GM12878 (cell line): ENCODE data around the gene ZNF710. TPM values are rescaled to one million over a fixed set of nuclear protein-coding genes. Genes with fewer than 3 reads are reported as not detected.
A peak's percentile ranks its signal among the peaks of the same experiment; 100 is the strongest.

Experiments
- BHLHE40 ChIP-seq, 2 experiments: fragments of 450-650 bp in 1 of 2; IDR thresholded peaks; 2 replicates each; pipeline ENCODE4 v1.6.1; 2011 to 2017; ENCODE audit warnings: low read depth in 2 of 2, borderline replicate concordance in 1 of 2, improper control_type of control experiment in 1 of 2, low read length in 1 of 2, mild to moderate bottlenecking in 1 of 2
- polyA plus RNA-seq, 11 experiments: library from polyadenylated mRNA; depleted of rRNA in 4 of 11; unstranded in 6 of 11; stranded (reverse) in 5 of 11; fragments of >200 nt; fragmentation: Nextera tagmentation in 4 of 11; fragmentation: Illumina TruSeq in 1 of 11; extraction: Ambion mirVana in 4 of 11; extraction: Trizol in 1 of 11; gene quantifications; 1 replicate in 1 of 11; 2 replicates in 10 of 11; pipeline versions ENCODE4 v1.2.1 to v1.2.3, GENCODE V29; 2011 to 2016; ENCODE audit warnings: inconsistent platforms in 2 of 11, missing spikeins in 2 of 11, low read depth in 1 of 11
- total RNA-seq, 4 experiments: library from RNA; depleted of rRNA in 3 of 4; stranded (reverse); fragments of >200 nt in 3 of 4; fragmentation: Illumina TruSeq in 1 of 4; extraction: Trizol in 1 of 4; gene quantifications; 2 replicates each; pipeline versions ENCODE4 v1.2.1 to v1.2.3, GENCODE V29; 2013 to 2021
- TF ChIP-seq, protein P1 (sequence below): fragments of 150-350 bp; IDR thresholded peaks from 2 replicates; pipeline ENCODE4 v1.6.1; 2016; ENCODE audit warnings: low read depth, low read length
- TF ChIP-seq, protein P2 (sequence below): fragments of 450-650 bp; conservative IDR thresholded peaks from 2 replicates; pipeline ENCODE4 v1.6.1; 2017; ENCODE audit warnings: mild to moderate bottlenecking, moderate library complexity

The ZNF710 gene
- total and polyA plus RNA-seq, 10 of the 15 experiments (the other 5 are each of a cell fraction or from before 2014, with no cell fraction given) = 1.4 to 43.5 (median 9.8) TPM

DNA sequence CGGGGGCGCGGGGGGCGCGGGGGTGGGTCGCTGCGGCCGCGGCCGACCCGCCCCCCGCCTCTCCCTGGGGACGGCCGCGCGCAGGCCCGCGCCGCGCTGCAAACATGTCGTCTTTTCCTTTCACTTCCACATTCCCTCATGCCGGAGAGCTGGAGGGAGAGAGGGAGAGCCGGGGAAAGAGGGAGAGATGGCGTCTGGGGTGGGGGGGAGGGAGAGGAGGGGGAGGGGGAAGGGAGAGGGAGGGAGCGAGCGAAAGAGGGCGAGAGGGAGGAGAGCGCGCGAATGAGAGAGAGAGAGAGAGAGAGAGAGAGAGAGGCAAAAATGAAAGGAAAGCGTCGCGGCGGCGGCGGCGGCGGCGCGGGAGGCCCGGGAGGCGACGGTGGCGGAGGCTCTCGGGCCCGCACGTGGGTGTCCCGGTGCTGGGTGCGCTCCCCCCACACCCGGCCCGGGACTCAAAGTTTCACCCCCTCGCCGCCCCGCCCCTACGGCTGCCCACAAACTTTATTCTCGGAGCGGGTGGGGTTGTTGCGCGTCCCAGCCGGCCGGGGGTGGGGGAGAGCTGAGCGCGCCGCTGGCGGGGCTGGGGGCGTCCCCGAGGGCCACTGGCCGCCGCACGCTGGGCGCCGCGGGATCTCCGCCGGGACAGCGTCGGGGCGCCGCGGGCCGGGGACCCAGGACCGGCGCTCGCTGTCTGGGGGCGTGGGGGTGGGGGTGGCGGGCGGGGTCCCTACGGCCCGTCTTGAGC lies 731 bp downstream of the ZNF710 start (continued):
- TF ChIP-seq, protein P1, sequence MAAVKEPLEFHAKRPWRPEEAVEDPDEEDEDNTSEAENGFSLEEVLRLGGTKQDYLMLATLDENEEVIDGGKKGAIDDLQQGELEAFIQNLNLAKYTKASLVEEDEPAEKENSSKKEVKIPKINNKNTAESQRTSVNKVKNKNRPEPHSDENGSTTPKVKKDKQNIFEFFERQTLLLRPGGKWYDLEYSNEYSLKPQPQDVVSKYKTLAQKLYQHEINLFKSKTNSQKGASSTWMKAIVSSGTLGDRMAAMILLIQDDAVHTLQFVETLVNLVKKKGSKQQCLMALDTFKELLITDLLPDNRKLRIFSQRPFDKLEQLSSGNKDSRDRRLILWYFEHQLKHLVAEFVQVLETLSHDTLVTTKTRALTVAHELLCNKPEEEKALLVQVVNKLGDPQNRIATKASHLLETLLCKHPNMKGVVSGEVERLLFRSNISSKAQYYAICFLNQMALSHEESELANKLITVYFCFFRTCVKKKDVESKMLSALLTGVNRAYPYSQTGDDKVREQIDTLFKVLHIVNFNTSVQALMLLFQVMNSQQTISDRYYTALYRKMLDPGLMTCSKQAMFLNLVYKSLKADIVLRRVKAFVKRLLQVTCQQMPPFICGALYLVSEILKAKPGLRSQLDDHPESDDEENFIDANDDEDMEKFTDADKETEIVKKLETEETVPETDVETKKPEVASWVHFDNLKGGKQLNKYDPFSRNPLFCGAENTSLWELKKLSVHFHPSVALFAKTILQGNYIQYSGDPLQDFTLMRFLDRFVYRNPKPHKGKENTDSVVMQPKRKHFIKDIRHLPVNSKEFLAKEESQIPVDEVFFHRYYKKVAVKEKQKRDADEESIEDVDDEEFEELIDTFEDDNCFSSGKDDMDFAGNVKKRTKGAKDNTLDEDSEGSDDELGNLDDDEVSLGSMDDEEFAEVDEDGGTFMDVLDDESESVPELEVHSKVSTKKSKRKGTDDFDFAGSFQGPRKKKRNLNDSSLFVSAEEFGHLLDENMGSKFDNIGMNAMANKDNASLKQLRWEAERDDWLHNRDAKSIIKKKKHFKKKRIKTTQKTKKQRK = no peak
- TF ChIP-seq BHLHE40 (IDR thresholded peaks at IDR 0.05; ENCODE audit: borderline replicate concordance in 1 of 2, low read depth in 2 of 2, low read length in 1 of 2) = peak; percentile 38 to 88; a peak in 3 of 4 replicates
- TF ChIP-seq, protein P2, sequence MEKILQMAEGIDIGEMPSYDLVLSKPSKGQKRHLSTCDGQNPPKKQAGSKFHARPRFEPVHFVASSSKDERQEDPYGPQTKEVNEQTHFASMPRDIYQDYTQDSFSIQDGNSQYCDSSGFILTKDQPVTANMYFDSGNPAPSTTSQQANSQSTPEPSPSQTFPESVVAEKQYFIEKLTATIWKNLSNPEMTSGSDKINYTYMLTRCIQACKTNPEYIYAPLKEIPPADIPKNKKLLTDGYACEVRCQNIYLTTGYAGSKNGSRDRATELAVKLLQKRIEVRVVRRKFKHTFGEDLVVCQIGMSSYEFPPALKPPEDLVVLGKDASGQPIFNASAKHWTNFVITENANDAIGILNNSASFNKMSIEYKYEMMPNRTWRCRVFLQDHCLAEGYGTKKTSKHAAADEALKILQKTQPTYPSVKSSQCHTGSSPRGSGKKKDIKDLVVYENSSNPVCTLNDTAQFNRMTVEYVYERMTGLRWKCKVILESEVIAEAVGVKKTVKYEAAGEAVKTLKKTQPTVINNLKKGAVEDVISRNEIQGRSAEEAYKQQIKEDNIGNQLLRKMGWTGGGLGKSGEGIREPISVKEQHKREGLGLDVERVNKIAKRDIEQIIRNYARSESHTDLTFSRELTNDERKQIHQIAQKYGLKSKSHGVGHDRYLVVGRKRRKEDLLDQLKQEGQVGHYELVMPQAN = peak; percentile 63; the same call in 1 of the 2 replicates
